Calu3 (cell line): ENCODE data around the gene SNU13. TPM values are rescaled to one million over a fixed set of nuclear protein-coding genes. Genes with fewer than 3 reads are reported as not detected.
A peak's percentile ranks its signal among the peaks of the same experiment; 100 is the strongest.
"Not testable (repeated sequence)": the region's sequence is repeated elsewhere in the genome, so short reads cannot be mapped to it uniquely, and the experiment has no call there.

ENCODE experiments used
- BruUV-seq: library from RNA; stranded (reverse); fragments of 400-500 nt; replicated peaks from 2 replicates; lab custom pipeline; 2021; lab: Mats Ljungman, UMichigan
- CTCF ChIA-PET: fragments of 300-600 bp; sonication (Branson Sonifier 250); formaldehyde crosslinking; loops from one replicate; lab custom pipeline; 2022; ENCODE audit warnings: antibody characterized with exemption; lab: Charles Lee
- DNase-seq: peaks from one replicate; pipeline ENCODE4 v3.0.0; 2022
- H3K27ac Mint-ChIP-seq: one replicate; pipeline ENCODE4 v1.8.0; 2022; ENCODE audit warnings: mixed read lengths; ENCODE audit not compliant: unreplicated experiment
- H3K27me3 Mint-ChIP-seq: one replicate; pipeline ENCODE4 v1.8.0; 2022; ENCODE audit warnings: mixed read lengths; ENCODE audit not compliant: unreplicated experiment
- H3K36me3 Mint-ChIP-seq: one replicate; pipeline ENCODE4 v1.8.0; 2022; ENCODE audit warnings: mild to moderate bottlenecking, moderate library complexity, mixed read lengths; ENCODE audit not compliant: insufficient read depth, unreplicated experiment
- H3K4me1 Mint-ChIP-seq: one replicate; pipeline ENCODE4 v1.8.0; 2022; ENCODE audit warnings: mild to moderate bottlenecking, low read depth, mixed read lengths; ENCODE audit not compliant: unreplicated experiment
- H3K4me3 Mint-ChIP-seq: one replicate; pipeline ENCODE4 v1.8.0; 2022; ENCODE audit warnings: mild to moderate bottlenecking, low read depth, moderate library complexity, mixed read lengths; ENCODE audit not compliant: unreplicated experiment
- H3K9me3 Mint-ChIP-seq: one replicate; pipeline ENCODE4 v1.8.0; 2022; ENCODE audit warnings: low read depth, mixed read lengths; ENCODE audit not compliant: unreplicated experiment
- CTCF ChIP-seq: fragments of 200-600 bp; IDR thresholded peaks from one replicate; pipeline ENCODE4 v1.8.0; 2022; ENCODE audit warnings: antibody characterized with exemption; ENCODE audit not compliant: unreplicated experiment
- intact Hi-C: fragments of 100-400 bp; cut with micrococcal nuclease; formaldehyde crosslinking; loops from one replicate; pipeline ENCODE4 v1.10.0; 2022; ENCODE audit not compliant: unreplicated experiment
- total RNA-seq: library from RNA; stranded (reverse); gene quantifications from 2 replicates; pipeline ENCODE4 v1.2.3, GENCODE V29; 2022

Gene SNU13
- total RNA-seq, 1 experiment from 2014 or later = 213 TPM

- TSS peak; percentile 49 for BruUV-seq
- TF ChIP-seq CTCF = no peak
These were observed 7.1 kb downstream of the SNU13 start for GRCh38 chr22:41681616-41682015.

GRCh38 chr22:41676134-41676533 lies 12.5 kb downstream of the SNU13 start:
- H3K4me1 Mint-ChIP-seq = peaks cover 11% of the 10 kb centered on the region
- CTCF ChIA-PET = no interaction called here
- H3K9me3 Mint-ChIP-seq = no peaks in the 10 kb centered on the region
- no peaks in the 10 kb centered on the region for H3K27me3 Mint-ChIP-seq
- H3K4me3 Mint-ChIP-seq = no peak overlapping the region
- no peak for DNase-seq
- intact Hi-C loops = no loop called here
- peaks cover 68% of the 10 kb centered on the region for H3K36me3 Mint-ChIP-seq
- no peak overlapping the region for H3K27ac Mint-ChIP-seq
- TF ChIP-seq CTCF = no peak
- no TSS peak for BruUV-seq

More at GRCh38 chr22:41681616-41682015, 7.1 kb downstream of the SNU13 start:
- H3K27ac Mint-ChIP-seq = peak overlapping the region; percentile 99
- no peaks in the 10 kb centered on the region for H3K27me3 Mint-ChIP-seq
- H3K9me3 Mint-ChIP-seq = no peaks in the 10 kb centered on the region
- intact Hi-C loops = no loop called here
- H3K4me1 Mint-ChIP-seq = peaks cover 7% of the 10 kb centered on the region
- peak overlapping the region; percentile 94 for H3K4me3 Mint-ChIP-seq
- CTCF ChIA-PET = no interaction called here
- peaks cover 60% of the 10 kb centered on the region for H3K36me3 Mint-ChIP-seq
- DNase-seq = no peak

- peaks cover 65% of the 10 kb centered on the region for H3K36me3 Mint-ChIP-seq
- H3K9me3 Mint-ChIP-seq = no peaks in the 10 kb centered on the region
- no peak overlapping the region for H3K4me3 Mint-ChIP-seq
- no peak for TF ChIP-seq CTCF
- no TSS peak for BruUV-seq
- CTCF ChIA-PET = interaction anchor here (0.6 kb wide), 1 partner anchor 915 kb away, joined by 4 read pairs; no protein-coding TSS in a partner anchor
- H3K27ac Mint-ChIP-seq = no peak overlapping the region
- no peaks in the 10 kb centered on the region for H3K27me3 Mint-ChIP-seq
- H3K4me1 Mint-ChIP-seq = peaks cover 12% of the 10 kb centered on the region
- intact Hi-C loops = no loop called here
- no peak for DNase-seq
These were observed 13.8 kb downstream of the SNU13 start for GRCh38 chr22:41674846-41675340.

GRCh38 chr22:41672780-41673509 lies 15.7 kb downstream of the SNU13 start:
- no peak for DNase-seq
- H3K9me3 Mint-ChIP-seq = no peaks in the 10 kb centered on the region
- intact Hi-C loops = no loop called here
- BruUV-seq = no TSS peak
- no peak overlapping the region for H3K4me3 Mint-ChIP-seq
- no peak for TF ChIP-seq CTCF
- CTCF ChIA-PET = interaction anchor here (1.6 kb wide), 1 partner anchor 15 kb away, joined by 3 read pairs; the partner anchor contains the start of gene SNU13
- peaks cover 12% of the 10 kb centered on the region for H3K4me1 Mint-ChIP-seq
- H3K36me3 Mint-ChIP-seq = peaks cover 59% of the 10 kb centered on the region
- no peak overlapping the region for H3K27ac Mint-ChIP-seq
- H3K27me3 Mint-ChIP-seq = no peaks in the 10 kb centered on the region

- DNase-seq = peak; percentile 61
- H3K36me3 Mint-ChIP-seq = peaks cover 59% of the 10 kb centered on the region
- H3K9me3 Mint-ChIP-seq, intact Hi-C loops, H3K4me3 Mint-ChIP-seq, BruUV-seq, H3K27me3 Mint-ChIP-seq: not testable (repeated sequence)
- CTCF ChIA-PET = interaction anchor here (0.6 to 1.6 kb wide), 5 partner anchors 9 to 620 kb away, joined by 3 to 4 read pairs (median 3); partner anchors contain the start of genes CENPM and SNU13
- peaks cover 20% of the 10 kb centered on the region for H3K4me1 Mint-ChIP-seq
- H3K27ac Mint-ChIP-seq = peak overlapping the region; percentile 63
These were observed 16.6 kb downstream of the SNU13 start for GRCh38 chr22:41672096-41672495.
